GM21515 (cell line): ENCODE results near the gene MUC5B.
"Not testable (repeated sequence)": the region's sequence is repeated elsewhere in the genome, so short reads cannot be mapped to it uniquely, and the experiment has no call there.

Source experiments
- ATAC-seq: cut with Tn5 transposase; IDR thresholded peaks from one replicate; pipeline ENCODE4 v1.9.1; 2021; ENCODE audit not compliant: unreplicated experiment

MUC5B gene

GRCh38 chr11:1201395-1202153 lies 21.3 kb upstream of the MUC5B start:
- no peak for ATAC-seq

GRCh38 chr11:1202154-1202775 lies 20.6 kb upstream of the MUC5B start:
- no peak for ATAC-seq

GRCh38 chr11:1202776-1203504 lies 19.9 kb upstream of the MUC5B start:
- ATAC-seq, result no peak

- ATAC-seq, result no peak
These were observed 19.2 kb upstream of the MUC5B start for GRCh38 chr11:1203505-1204271.

- ATAC-seq, result no peak
These were observed 18.3 kb upstream of the MUC5B start for GRCh38 chr11:1204381-1205101.

GRCh38 chr11:1205121-1205986 lies 17.5 kb upstream of the MUC5B start:
- no peak for ATAC-seq

GRCh38 chr11:1205987-1206331 lies 16.9 kb upstream of the MUC5B start:
- no peak for ATAC-seq

GRCh38 chr11:1206391-1207271 lies 16.2 kb upstream of the MUC5B start:
- no peak for ATAC-seq

- ATAC-seq, result no peak
These were observed 15.3 kb upstream of the MUC5B start for GRCh38 chr11:1207401-1208143.

- ATAC-seq, result no peak
These were observed 14.8 kb upstream of the MUC5B start for GRCh38 chr11:1208144-1208393.

- ATAC-seq, result no peak
These were observed 14.2 kb upstream of the MUC5B start for GRCh38 chr11:1208394-1209261.

GRCh38 chr11:1209371-1210057 lies 13.4 kb upstream of the MUC5B start:
- ATAC-seq, result no peak

- ATAC-seq, result no peak
These were observed 11.0 kb upstream of the MUC5B start for GRCh38 chr11:1211838-1212237.

GRCh38 chr11:1215826-1216225 lies 7.0 kb upstream of the MUC5B start:
- ATAC-seq, result not testable (repeated sequence)

GRCh38 chr11:1217151-1217550 lies 5.7 kb upstream of the MUC5B start:
- no peak for ATAC-seq

GRCh38 chr11:1218256-1218787 lies 4.5 kb upstream of the MUC5B start:
- ATAC-seq, result no peak
